SK-N-MC (cell line): ENCODE results near the gene NEUROD2.

Experiments used
- DNase-seq: peaks from one replicate; pipeline ENCODE4 v3.0.0-alpha.2; 2011; ENCODE audit warnings: low read depth, low spot score
- H3K27ac ChIP-seq: fragments of 200-600 bp; sonication (generic); 2 replicates; pipeline ENCODE4 v1.5.1; 2016; ENCODE audit warnings: mixed run types
- H3K36me3 ChIP-seq: fragments of 200-600 bp; sonication (generic); 2 replicates; pipeline ENCODE4 v1.6.1; 2017; ENCODE audit warnings: antibody characterized with exemption, low read length, mixed read lengths; ENCODE audit not compliant: insufficient read depth
- H3K4me3 ChIP-seq: fragments of 200-600 bp; sonication (generic); 2 replicates; pipeline ENCODE4 v1.5.1; 2016
- H3K9ac ChIP-seq: fragments of 200-600 bp; sonication (generic); 2 replicates; pipeline ENCODE4 v1.8.0; 2017; ENCODE audit warnings: mixed run types, mixed read lengths; ENCODE audit not compliant: insufficient read length
- H3K9me3 ChIP-seq: fragments of 200-600 bp; sonication (generic); 2 replicates; pipeline ENCODE4 v1.6.1; 2017; ENCODE audit warnings: low read depth, mild to moderate bottlenecking, antibody characterized with exemption, low read length, moderate library complexity, mixed read lengths
- FOXP2 ChIP-seq: optimal IDR thresholded peaks from 2 replicates; pipeline ENCODE3; 2011; ENCODE audit warnings: mild to moderate bottlenecking, moderate library complexity; ENCODE audit not compliant: insufficient read depth; ENCODE audit errors: extremely low read length, control extremely low read depth

The NEUROD2 gene

DNA sequence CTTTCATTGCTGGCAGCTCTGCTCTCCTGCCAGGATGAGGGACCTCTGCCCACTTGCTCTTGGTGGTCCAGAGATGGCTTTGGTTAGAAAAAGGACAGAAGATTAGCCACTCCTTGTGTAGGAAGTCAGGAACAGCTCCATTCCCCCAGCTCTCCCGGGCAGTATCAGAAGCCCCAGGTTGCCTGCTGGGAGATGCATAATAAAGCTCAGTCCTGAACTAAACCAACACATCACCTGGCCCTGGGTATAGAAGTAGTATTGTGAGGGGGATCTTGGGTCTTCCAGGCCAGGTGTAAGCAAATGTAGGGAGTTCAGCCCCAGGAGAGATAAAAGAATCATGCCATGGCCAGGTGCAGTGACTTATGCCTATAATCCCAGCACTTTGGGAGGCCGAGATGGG, 52.4 kb downstream of the NEUROD2 start:
- Histone ChIP-seq H3K9ac (no peak overlapping the region), H3K27ac (no peak overlapping the region), H3K4me3 (no peak overlapping the region), H3K36me3 (peaks cover 16% of the 10 kb centered on the region), H3K9me3 (no peaks in the 10 kb centered on the region)
- TF ChIP-seq FOXP2 = no peak
- DNase-seq = no peak
